HepG2 (cell line): ENCODE measurements around the gene TMEM131. TPM values are rescaled to one million over a fixed set of nuclear protein-coding genes. Genes with fewer than 3 reads are reported as not detected.
"Not testable (repeated sequence)": the region's sequence is repeated elsewhere in the genome, so short reads cannot be mapped to it uniquely, and the experiment has no call there.

Experiments used
- ATAC-seq: fragments of 200-7000 bp; cut with Tn5 transposase; 3 replicates; pipeline ENCODE4 v1.9.1; 2020; ENCODE audit warnings: mild to moderate bottlenecking, moderate library complexity
- BruUV-seq: library from RNA; stranded (reverse); fragments of 400-500 nt; replicated peaks from 2 replicates; lab custom pipeline; 2021; lab: Mats Ljungman, UMichigan
- CTCF ChIA-PET: fragments of 300-600 bp; formaldehyde crosslinking; extraction: SDS; loops from one replicate; lab custom pipeline; 2021; ENCODE audit warnings: low total read pairs, inconsistent platforms, low intra/inter-chr PET ratio; lab: Yijun Ruan, JAX
- POLR2A ChIA-PET: fragments of 350-600 bp; sonication (Branson Sonifier 250); formaldehyde crosslinking; loops from one replicate; lab custom pipeline; 2020; ENCODE audit warnings: antibody characterized with exemption, inconsistent platforms; lab: Yijun Ruan, JAX
- DNase-seq: peaks from one replicate; pipeline ENCODE4 v3.0.0-alpha.2; 2015; ENCODE audit warnings: low spot score
- FAIRE-seq: peaks from 3 replicates; lab custom pipeline; 2011; peaks lifted over from hg19 to GRCh38; lab: Jason Lieb, UNC
- H2AFZ ChIP-seq: one replicate; pipeline ENCODE4 v1.6.1; 2011; ENCODE audit warnings: low read length, inconsistent platforms
- H3K27ac ChIP-seq: fragments of 300-600 bp; 3 replicates; pipeline ENCODE4 v1.8.0; 2011; ENCODE audit warnings: mixed run types, mild to moderate bottlenecking, mixed read lengths, low read length, inconsistent platforms; ENCODE audit not compliant: insufficient read depth; ENCODE audit errors: extremely low read length
- H3K27me3 ChIP-seq, 2 experiments: fragments of 200-600 bp in 1 of 2; 2 replicates in 1 of 2; 3 replicates in 1 of 2; pipeline versions ENCODE4 v1.6.0 to v1.8.0; 2011; ENCODE audit warnings: low read length in 2 of 2, mild to moderate bottlenecking in 2 of 2, moderate library complexity in 2 of 2, inconsistent platforms in 1 of 2; ENCODE audit not compliant: insufficient read depth in 2 of 2, control insufficient read depth in 1 of 2
- H3K36me3 ChIP-seq, 2 experiments: fragments of 200-600 bp in 1 of 2; replicated peaks in 1 of 2; 2 replicates in 1 of 2; 3 replicates in 1 of 2; pipeline versions ENCODE4 v1.5.1 to v1.8.0; 2011; ENCODE audit warnings: low read length in 2 of 2, inconsistent platforms in 1 of 2; ENCODE audit not compliant: insufficient read depth in 2 of 2, control insufficient read depth in 1 of 2
- H3K4me1 ChIP-seq: 2 replicates; pipeline ENCODE4 v1.5.1; 2012; ENCODE audit warnings: low read length, inconsistent platforms; ENCODE audit not compliant: insufficient read depth
- H3K4me2 ChIP-seq: 2 replicates; pipeline ENCODE4 v1.6.0; 2011; ENCODE audit warnings: low read depth, low read length, inconsistent platforms
- H3K4me3 ChIP-seq, 3 experiments: fragments of 200-600 bp in 1 of 3; sonication (generic), shearing (Covaris generic) in 1 of 3; replicated peaks in 1 of 3; 2 replicates each; pipeline ENCODE4 v1.5.1; 2011 to 2016; ENCODE audit warnings: low read length in 3 of 3, inconsistent platforms in 2 of 3, low read depth in 2 of 3, mild to moderate bottlenecking in 2 of 3, control low read depth in 1 of 3, mixed read lengths in 1 of 3; ENCODE audit not compliant: insufficient read depth in 1 of 3
- H3K79me2 ChIP-seq: one replicate; pipeline ENCODE4 v1.6.1; 2011; ENCODE audit warnings: low read length, inconsistent platforms; ENCODE audit not compliant: insufficient read depth
- H3K9ac ChIP-seq: 2 replicates; pipeline ENCODE4 v1.6.0; 2011; ENCODE audit warnings: mild to moderate bottlenecking, low read depth, low read length, inconsistent platforms; ENCODE audit not compliant: insufficient read depth
- H3K9me3 ChIP-seq: 2 replicates; pipeline ENCODE4 v1.5.1; 2012; ENCODE audit warnings: mild to moderate bottlenecking, low read length
- H4K20me1 ChIP-seq: 2 replicates; pipeline ENCODE4 v1.6.0; 2011; ENCODE audit warnings: inconsistent platforms, mild to moderate bottlenecking, low read length, moderate library complexity; ENCODE audit not compliant: insufficient read depth
- BRCA1 ChIP-seq: sonication (generic); formaldehyde crosslinking; IDR thresholded peaks from 2 replicates; pipeline ENCODE4 v1.4.0; 2020; ENCODE audit warnings: missing genetic modification reagents
- GPN1 ChIP-seq: sonication (generic); formaldehyde crosslinking; IDR thresholded peaks from 2 replicates; pipeline ENCODE4 v1.5.1; 2020; ENCODE audit warnings: missing genetic modification reagents, borderline replicate concordance
- HMGXB3 ChIP-seq: sonication (generic); formaldehyde crosslinking; IDR thresholded peaks from 2 replicates; pipeline ENCODE4 v1.4.0; 2020; ENCODE audit warnings: missing genetic modification reagents, borderline replicate concordance
- HMGXB4 ChIP-seq, 2 experiments: sonication (generic) in 1 of 2; formaldehyde crosslinking in 1 of 2; IDR thresholded peaks; 2 replicates each; pipeline versions ENCODE4 v1.4.0 to v1.6.1; 2018 to 2020; ENCODE audit warnings: missing genetic modification reagents in 2 of 2, borderline replicate concordance in 1 of 2, low read depth in 1 of 2, mild to moderate bottlenecking in 1 of 2, missing biosample characterization in 1 of 2
- NPAS2 ChIP-seq: sonication (generic); formaldehyde crosslinking; IDR thresholded peaks from 2 replicates; pipeline ENCODE4 v1.8.0; 2022; ENCODE audit warnings: mild to moderate bottlenecking, missing genetic modification reagents, borderline replicate concordance
- TEAD2 ChIP-seq: sonication (generic); formaldehyde crosslinking; IDR thresholded peaks from 2 replicates; pipeline ENCODE4 v1.9.0; 2021; ENCODE audit warnings: missing genetic modification reagents
- ZNF224 ChIP-seq: sonication (generic); formaldehyde crosslinking; IDR thresholded peaks from 2 replicates; pipeline ENCODE4 v1.5.0; 2020; ENCODE audit warnings: mild to moderate bottlenecking, missing genetic modification reagents
- ZNF280D ChIP-seq: sonication (generic); formaldehyde crosslinking; IDR thresholded peaks from 2 replicates; pipeline ENCODE4 v1.5.1; 2020; ENCODE audit warnings: mild to moderate bottlenecking, missing genetic modification reagents
- WGBS: methylation state at CpG from one replicate; pipeline ENCODE4 v1.1.6; 2017; ENCODE audit warnings: low lambda C conversion rate; 5-methylcytosine and 5-hydroxymethylcytosine counted together
- in situ Hi-C: cut with HindIII; loops from 2 replicates; pipeline ENCODE4 v1.10.0; 2017; ENCODE audit warnings: low pct_unique_long_range_greater_than_20kb; ENCODE audit not compliant: extremely low pct_ligation_motif_present
- intact Hi-C: fragments of 100-400 bp; cut with micrococcal nuclease; formaldehyde crosslinking; loops from one replicate; pipeline ENCODE4 v1.10.0; 2022; ENCODE audit not compliant: unreplicated experiment
- polyA plus RNA-seq, 8 experiments: library from polyadenylated mRNA; depleted of rRNA in 3 of 8; stranded (reverse) in 7 of 8; unstranded in 1 of 8; fragments of >200 nt; fragmentation: Illumina TruSeq in 4 of 8; extraction: Trizol in 4 of 8; gene quantifications; 2 replicates each; pipeline versions ENCODE4 v1.2.1 to v1.2.3, GENCODE V29; 2011 to 2016; ENCODE audit warnings: low read depth in 4 of 8, missing spikeins in 1 of 8, mixed read lengths in 1 of 8; ENCODE audit not compliant: insufficient read depth in 1 of 8
- total RNA-seq, 5 experiments: library from RNA; depleted of rRNA; stranded (reverse); fragments of >200 nt; fragmentation: Illumina TruSeq; extraction: Trizol; gene quantifications; 2 replicates each; pipeline ENCODE4 v1.2.3, GENCODE V29; 2016; ENCODE audit warnings: low read depth in 1 of 5

Gene TMEM131
- total and polyA plus RNA-seq, 2 of the 13 experiments (the other 11 are each of a cell fraction or from before 2014, with no cell fraction given) = 17.9 to 19.5 TPM

GRCh38 chr2:97821862-97822261 is 173.9 kb downstream of the TMEM131 start:
- H4K20me1 ChIP-seq, H3K27ac ChIP-seq, FAIRE-seq, H3K4me1 ChIP-seq, intact Hi-C loops, ATAC-seq, H3K36me3 ChIP-seq, BruUV-seq, H2AFZ ChIP-seq, H3K9ac ChIP-seq, H3K79me2 ChIP-seq, H3K27me3 ChIP-seq, H3K4me3 ChIP-seq, H3K4me2 ChIP-seq, POLR2A ChIA-PET, CTCF ChIA-PET, H3K9me3 ChIP-seq, DNase-seq, in situ Hi-C loops: not testable (repeated sequence)
- 99% methylated on average over 6 of the region's 6 CpGs for WGBS

- H3K4me1 ChIP-seq = no peaks in the 10 kb centered on the region
- WGBS = 97% methylated on average over 6 of the region's 6 CpGs
- intact Hi-C loops = no loop called here
- DNase-seq = no peak
- no peaks in the 10 kb centered on the region for H4K20me1 ChIP-seq
- H3K27me3 ChIP-seq = no peaks in the 10 kb centered on the region
- no peak overlapping the region for H3K4me3 ChIP-seq
- no peak for ATAC-seq
- no peak overlapping the region for H3K9ac ChIP-seq
- in situ Hi-C loops = no loop called here
- no peak overlapping the region for H3K4me2 ChIP-seq
- no peak overlapping the region for H3K27ac ChIP-seq
- H3K36me3 ChIP-seq = peaks cover 0 to 12% of the 10 kb centered on the region in 2 experiments; a peak in 3 of 5 replicates
- H3K9me3 ChIP-seq = no peaks in the 10 kb centered on the region
- no peaks in the 10 kb centered on the region for H3K79me2 ChIP-seq
- FAIRE-seq = no peak
- CTCF ChIA-PET = no interaction called here
- BruUV-seq = no TSS peak
- POLR2A ChIA-PET = no interaction called here
- H2AFZ ChIP-seq = no peak overlapping the region
- no peak for TF ChIP-seq ZNF224 (CRISPR knock-in tag)
- no peak for TF ChIP-seq TEAD2 (CRISPR knock-in tag)
- TF ChIP-seq HMGXB3 = no peak
- no peak for TF ChIP-seq BRCA1 (CRISPR knock-in tag)
- no peak for TF ChIP-seq HMGXB4 (CRISPR knock-in tag; IDR thresholded peaks at IDR 0.05; ENCODE audit: borderline replicate concordance in 1 of 2, low read depth in 1 of 2)
- TF ChIP-seq ZNF280D (CRISPR knock-in tag) = no peak
- TF ChIP-seq NPAS2 (CRISPR knock-in tag) = no peak
- TF ChIP-seq GPN1 (CRISPR knock-in tag) = no peak
Observed at GRCh38 chr2:97819754-97820153, 176.0 kb downstream of the TMEM131 start.
